Measurements from ENCODE around the gene KAZALD1. TPM values are rescaled to one million over a fixed set of nuclear protein-coding genes. Genes with fewer than 3 reads are reported as not detected.

The KAZALD1 gene
- polyA plus RNA-seq, 3 donors, result 9.5 to 11.0 (median 10.0) TPM

DNA sequence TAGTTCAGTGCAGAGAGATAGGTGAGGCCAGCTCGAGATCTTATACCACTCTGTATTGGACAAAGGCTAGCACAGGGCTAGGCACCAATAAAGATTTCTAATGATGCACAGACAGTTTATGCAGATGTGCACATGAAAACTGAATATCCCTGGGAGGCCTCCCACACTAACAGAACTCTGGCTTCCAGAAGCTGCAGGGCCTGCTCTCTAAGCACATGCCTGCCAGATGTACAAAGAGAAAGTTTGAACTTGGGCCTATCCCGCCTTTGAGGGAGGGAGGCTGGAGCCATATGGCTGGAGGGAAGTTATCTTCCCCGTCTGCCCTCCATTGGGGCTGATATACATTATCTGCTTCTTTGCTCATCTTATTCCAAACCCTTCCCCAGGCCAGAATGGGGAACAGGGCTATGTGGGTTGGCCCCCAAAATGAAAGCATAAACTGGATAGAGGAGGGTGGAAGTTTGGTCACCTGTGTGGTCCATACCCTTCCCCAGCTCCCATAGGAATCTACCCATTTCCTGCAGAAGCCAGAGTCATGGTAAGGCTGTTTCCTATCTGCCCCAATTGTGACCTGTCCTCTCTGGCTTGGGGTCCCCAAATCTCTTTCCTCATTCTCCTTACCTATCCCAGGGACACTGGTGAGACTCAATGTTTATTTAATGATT lies 3.8 kb downstream of the KAZALD1 start:
- DNase-seq (ENCODE audit: low read depth in 3 of 3, low spot score in 2 of 3), result no peak

DNA sequence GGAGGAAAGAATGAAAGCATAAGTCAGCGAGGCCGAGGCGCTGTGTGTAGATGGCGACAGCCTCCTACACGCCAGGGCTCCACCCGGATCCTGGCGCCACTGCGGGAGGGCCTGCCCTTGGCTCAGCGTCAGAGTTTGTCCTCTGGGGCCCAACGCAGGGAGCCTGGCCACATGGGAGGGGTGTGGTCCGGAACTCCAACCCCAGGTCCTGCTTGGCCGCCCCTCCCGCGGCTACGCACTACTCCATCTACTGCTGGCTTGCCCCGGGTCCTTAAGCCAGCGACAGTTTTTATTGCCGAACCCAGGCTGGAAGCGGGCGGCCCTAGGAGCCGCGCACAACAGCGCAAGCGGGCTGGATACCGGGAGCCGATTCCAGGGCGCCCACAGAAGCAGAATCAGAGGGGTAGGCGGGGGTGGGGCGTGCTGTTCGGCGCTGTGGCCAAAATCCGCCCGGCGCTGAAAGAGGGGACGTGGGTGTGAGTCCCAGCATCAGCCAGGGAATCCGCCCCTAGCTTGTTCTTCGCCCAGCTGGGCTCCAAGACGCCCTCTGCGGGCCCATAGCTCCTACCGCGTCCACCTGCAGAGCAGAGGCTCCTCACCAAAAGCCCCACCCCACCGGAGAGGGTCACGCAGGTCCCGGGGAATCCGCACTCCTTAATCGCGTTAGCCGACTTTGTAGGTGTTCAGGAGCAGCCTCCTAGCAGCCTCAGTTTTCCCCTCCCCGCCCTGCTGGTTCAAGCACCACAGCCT lies 4.5 kb downstream of the KAZALD1 start:
- no peak for DNase-seq (ENCODE audit: low read depth in 3 of 3, low spot score in 2 of 3)

DNA sequence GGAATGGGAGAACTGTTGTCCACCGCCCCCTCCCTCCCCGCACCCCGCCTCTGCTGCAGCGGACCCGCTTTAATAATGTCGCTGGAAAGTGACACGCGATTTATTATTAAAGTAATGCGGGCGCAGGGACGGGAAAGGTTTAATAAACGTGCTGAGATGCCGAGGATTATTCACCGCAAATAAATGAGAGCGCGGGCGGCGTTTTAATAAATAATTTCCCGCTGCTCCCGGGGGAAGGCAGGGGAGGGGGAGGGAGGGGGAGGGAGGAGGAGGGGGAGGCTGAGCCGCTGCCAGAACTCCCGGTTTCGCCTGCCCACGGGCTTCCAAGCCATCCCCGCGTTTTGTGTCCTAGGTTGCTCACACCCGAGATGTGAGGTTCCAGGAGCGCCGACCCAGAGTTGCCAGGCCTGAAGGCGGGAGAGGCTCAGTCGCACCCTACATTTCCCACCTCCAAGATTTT lies 5.1 kb downstream of the KAZALD1 start:
- DNase-seq (ENCODE audit: low read depth in 3 of 3, low spot score in 2 of 3), result no peak

DNA sequence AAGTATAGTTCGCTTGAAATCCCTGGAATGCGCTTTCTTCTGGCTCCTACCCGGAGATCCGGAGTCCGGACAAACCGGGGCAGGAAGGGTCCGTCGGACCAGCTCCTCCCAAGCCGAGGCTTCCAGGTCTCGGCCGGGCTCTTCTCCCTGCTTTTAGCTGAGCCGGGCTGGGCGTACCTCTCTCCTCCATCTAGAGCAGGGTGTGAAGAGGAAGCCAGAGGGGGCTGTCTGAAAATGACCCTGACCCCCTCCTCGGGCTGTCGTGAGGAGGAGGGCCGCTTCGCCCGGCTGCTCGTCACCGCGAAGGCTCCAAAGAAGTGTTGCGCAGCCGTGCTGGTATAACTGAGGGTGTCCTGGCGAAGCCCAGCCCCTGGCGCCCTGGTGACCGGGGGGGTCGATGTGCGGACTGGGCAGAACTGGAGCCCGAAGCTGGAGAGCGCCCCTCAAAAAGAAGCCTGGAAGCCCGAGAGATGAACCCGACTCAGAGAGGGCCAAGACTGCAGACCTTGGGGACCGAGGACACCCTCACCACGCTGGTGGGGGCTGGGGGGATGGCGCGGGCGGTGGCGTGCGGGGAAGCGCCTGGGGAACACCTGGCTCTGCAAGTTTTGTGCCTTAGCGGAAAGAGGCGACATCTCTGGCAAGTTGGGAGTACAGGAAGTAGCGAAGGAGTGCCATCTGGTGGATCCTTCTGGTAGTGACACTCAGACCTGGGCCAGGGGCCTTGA lies 5.7 kb downstream of the KAZALD1 start:
- no peak for DNase-seq (ENCODE audit: low read depth in 3 of 3, low spot score in 2 of 3)

DNA sequence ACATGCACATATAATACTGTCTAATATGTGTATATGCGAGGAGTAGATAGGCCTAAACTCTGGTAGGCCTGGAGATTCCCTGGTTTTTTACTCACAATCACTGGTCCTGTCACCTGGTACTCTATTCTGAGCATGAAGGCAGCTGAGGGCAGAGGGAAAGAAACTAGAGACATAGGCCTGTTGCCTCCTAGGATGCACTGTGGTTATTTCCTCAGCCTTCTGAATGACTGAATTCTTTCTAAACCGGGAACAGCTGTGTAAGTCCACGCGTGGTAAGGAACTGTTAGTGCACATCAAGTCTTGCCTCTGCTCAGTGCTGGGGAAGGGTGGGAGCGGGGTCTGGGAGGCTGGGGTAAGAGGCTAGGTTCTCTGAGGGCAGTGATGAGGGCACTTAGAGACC lies 7.7 kb downstream of the KAZALD1 start:
- DNase-seq (ENCODE audit: low read depth in 3 of 3, low spot score in 2 of 3), result no peak

DNA sequence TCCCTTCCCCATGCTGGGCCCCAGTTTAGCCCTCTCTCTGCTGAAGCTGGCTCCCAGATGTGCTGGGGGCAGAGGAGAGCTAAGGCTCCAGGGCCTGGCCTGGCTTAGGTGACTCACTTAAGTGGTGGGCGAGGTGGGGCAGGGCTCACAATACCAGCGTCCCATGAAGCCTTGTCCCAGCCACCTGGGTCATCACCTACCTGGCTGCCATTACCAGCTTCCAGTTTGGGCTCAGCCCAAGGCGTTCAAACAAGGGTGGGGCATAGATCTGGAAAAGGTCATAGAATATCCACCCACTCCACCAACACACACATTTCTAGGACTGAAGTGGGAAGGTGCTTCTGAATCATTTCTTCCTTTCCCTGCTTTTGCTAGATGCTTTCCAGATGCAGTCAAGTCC lies 8.3 kb downstream of the KAZALD1 start:
- no peak for DNase-seq (ENCODE audit: low read depth in 3 of 3, low spot score in 2 of 3)

DNA sequence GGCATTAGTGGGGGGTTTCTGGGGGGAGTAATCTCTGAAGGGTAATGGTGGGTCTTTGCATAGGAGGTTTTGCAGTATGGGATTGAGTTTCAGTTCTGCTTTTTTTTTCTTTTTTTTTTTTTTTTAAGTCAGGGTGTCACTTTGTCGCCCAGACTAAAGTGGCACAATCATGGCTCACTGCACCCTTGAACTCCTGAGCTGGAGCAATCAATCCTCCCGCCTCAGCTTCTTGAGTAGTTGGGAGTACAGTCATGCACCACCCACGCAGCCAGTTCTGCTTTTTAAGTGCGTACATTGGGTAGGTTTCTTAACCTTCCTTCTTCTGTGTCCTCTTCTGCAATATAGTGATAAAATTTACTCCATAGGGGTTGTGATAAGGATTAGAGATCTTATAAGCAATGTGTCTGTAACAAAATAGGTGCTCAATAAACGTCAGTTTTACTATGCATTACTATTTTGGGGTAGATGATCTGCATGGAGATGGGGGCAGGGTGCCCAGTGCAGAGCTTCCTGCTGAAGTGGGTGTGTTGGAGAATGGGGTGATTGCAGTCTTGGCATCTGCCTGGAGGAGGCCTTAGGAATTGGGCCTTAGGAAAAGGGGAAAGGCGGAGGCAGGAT lies 9.6 kb downstream of the KAZALD1 start:
- DNase-seq (ENCODE audit: low read depth in 3 of 3, low spot score in 2 of 3), result no peak

DNA sequence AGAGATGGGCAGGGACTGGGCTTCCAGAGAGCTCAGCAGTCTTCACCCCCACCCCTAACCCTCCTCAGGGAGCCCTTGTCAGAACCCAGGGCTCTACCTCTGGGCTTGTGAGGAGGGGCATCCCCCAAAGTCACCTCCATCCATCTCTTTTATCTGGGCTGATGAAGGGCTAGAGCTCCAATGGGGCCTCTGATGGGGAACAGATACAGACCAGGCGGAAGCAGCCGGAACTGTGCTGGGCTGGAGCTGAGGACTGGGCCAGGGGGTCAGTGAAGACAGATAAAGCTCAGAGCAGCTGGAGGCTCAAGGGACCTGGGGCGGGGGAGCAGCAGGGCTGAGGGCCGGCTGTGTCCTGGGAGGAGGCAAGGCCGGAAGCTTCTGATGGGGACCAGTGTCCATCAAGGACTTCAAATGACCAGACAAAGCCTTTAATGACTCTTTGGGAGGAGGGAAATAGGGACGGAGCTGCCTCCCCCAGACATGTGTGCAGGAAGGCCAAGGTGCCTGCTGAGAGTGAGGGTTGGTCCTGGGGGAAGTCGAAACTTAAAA lies 10.2 kb downstream of the KAZALD1 start:
- DNase-seq (ENCODE audit: low read depth in 3 of 3, low spot score in 2 of 3), result no peak

DNA sequence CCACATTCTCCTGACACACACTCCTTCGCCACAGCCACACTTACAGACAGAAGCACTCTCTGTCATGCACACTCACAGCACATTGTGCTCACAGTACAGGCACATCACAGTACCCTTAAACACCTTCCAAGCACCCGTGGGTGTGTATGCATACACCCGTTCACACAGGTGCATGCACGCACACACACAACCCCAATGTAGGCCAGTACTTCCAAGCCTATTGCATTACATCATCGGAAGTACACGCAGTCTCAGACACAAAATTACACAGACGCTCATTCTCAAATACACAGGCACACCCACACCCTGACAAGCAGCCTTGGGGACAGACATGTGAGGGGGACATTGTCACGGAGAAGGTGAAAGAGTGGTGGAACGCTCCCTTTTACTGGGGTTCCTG lies 11.1 kb downstream of the KAZALD1 start:
- no peak for DNase-seq (ENCODE audit: low read depth in 3 of 3, low spot score in 2 of 3)

DNA sequence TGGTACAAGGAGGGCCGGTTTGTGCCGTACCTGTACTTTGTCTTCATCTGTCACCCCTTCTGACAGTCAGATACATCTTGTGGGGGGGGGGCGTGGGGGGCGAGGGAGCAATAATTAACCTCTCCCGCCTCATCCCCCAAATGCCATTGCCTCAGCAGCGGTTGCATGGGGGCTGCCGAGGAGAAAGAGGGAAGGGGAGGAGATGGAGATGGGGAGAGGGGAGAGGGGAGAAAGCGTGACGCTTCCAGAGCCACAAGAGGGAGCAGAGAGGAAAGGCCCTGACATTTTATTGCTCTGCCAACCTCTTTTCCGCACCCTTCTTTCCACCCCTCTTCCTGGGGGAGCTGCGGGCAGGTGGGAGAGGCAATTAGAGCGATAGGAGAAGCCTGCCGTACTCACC lies 11.8 kb downstream of the KAZALD1 start:
- no peak for DNase-seq (ENCODE audit: low read depth in 3 of 3, low spot score in 2 of 3)

DNA sequence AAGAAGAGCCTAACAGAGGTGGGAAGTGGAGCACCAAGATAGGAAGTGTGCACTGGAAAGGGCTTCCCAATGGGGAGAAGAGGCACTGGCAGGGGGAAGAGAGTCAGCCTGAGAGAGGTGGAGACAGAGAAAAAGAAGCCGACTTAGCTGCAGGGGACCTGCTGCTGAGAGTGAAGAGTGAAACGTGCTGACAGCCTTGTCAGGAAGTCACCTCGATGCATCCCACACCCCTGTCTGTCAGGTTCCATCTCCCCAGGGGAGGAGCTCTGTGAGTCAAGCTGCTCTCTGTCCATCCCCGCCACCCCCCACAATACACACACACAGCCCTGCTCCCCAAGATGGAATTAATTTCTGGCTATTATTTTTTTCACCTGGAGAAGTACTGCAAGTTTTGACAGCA lies 14.0 kb downstream of the KAZALD1 start:
- DNase-seq (ENCODE audit: low read depth in 3 of 3, low spot score in 2 of 3), result no peak

DNA sequence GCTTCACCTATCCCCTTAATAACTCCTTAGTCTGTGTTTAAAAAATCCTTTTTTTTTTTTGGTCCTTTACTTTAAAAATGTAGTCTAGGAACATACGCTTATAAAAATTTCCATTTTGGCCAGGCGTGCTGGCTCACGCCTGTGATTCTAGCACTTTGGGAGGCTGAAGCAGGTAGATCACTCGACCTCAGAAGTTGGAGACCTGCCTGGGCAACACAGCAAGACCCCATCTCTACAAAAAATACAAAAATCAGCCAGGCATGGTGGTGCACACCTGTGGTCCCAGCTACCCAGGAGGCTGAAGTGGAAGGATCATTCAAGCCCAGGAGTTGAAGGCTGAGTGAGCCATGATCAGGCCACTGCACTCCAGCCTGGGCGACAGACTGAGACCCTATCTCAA lies 14.8 kb downstream of the KAZALD1 start:
- no peak for DNase-seq (ENCODE audit: low read depth in 3 of 3, low spot score in 2 of 3)

DNA sequence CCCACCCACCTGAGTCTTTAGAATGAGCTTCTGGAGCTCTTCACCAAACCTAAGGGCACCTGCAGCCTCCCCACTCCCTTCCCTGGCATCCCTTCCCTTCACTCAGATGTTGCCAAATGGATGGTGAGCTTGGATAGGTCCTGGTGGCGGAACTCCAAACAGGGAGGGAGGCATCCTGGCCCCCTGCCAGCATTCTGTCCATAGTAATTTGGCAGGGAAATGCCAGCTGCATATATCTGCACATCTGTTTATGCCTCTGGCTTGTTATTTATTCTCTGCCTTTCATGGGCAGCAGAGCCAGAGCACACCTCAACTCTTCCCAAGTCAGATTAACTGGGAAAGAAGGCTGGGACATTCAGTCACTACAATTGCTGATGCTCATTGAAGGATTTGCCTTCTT lies 18.1 kb downstream of the KAZALD1 start:
- DNase-seq (ENCODE audit: low read depth in 3 of 3, low spot score in 2 of 3), result no peak

DNA sequence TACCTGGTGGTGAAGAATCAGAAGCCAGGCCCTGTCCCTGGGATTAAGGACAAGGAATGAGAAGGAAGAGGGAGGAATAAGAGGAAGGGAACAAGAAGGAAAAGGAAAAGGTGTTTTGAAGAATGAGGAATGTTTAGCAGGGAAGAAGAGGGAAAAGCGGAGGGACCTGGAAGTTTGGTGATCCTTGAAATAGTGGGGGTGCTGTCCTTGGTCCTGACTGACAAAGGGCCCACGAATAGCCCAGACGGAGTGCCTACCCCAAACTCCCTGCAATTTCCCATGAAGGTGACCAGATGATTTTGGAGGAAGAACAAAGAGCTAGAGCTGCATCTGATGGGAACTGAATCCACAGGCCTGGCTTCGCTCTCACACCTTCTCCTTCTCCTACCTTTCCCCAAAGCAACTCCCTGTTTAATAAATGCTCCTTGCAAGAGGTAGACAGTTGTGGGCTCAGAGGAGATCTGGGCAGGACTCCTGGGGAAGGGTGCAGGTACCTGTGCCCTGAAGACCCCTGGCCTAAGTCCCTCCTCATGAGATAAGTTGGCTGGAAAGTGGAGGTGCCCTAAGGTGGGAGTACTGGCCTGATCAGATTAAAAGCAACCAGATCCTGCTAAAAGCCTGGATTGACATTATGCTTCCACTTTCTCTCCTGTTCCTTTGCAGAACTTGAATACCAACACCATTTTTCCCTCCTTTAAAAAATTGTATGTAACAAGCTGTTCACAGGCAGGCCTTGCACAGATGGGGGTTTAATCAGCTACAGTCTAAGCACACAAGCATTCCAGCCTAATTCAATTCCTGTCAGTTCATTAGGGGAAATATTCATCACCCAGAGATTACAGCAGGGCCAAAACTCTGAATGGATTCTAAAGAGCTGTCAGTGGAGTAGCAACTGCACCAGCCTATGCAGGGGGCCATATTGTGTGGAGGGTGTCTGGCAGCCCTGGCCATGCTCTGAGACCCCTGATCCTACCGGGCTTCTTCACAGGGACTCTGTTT lies 19.4 kb downstream of the KAZALD1 start:
- DNase-seq (ENCODE audit: low read depth in 3 of 3, low spot score in 2 of 3), result no peak

DNA sequence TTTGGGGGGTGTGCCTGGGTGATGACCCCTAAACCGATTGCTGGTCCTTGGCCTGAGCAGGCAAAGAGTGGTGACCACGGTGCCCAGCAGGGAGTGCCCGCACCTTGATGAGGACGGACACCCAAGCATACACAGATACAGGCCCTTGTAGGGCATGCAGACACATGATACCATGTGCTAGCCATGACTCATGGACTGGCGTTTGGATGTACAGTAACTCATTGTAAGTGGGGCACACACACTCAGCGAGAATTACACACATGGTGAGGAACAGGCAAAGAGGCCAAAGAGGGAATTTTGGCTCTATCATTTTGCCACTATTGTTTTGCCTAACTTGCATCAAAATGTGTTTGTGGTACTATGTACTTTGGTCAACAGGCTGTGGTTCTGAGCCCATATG lies 24.1 kb downstream of the KAZALD1 start:
- no peak for DNase-seq (ENCODE audit: low read depth in 3 of 3, low spot score in 2 of 3)

DNA sequence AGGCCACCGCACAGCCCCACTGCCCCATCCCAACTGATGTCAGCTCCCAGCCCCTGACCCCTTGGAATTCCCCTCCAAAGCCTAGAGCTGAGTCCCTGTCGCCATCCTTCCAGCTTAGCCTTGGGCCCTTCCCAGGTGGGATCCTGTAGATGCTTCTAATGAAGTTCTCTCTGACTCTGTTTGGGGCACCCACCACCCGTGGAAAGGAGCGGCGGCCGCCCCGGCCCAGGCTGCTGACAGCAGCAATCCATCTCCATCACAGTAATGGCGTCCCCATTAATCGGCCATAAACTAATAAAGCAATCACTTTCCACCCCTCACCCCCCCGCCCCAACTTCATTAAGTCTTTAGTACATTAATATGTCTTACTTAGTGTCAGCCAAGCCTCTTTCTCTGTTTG lies 25.6 kb downstream of the KAZALD1 start:
- no peak for DNase-seq (ENCODE audit: low read depth in 3 of 3, low spot score in 2 of 3)

DNA sequence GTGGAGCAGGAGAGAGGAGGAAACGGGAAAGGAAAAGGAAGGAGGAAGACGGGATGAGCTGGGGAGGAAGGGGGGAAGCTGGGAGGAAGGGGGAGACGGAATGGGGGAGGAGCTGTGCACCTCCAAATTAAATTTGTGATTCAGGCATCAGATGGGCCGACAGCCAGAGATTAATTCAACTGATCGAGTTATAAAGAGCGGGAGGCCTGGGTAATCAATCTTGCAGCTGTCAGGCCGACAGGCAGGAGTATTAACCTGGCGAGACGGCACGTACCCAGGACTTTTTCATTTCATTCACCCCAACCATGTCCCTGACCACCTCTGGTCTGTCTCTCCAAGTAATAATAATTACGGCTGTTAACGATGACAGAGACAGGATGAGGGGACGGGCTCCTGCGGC lies 26.2 kb downstream of the KAZALD1 start:
- no peak for DNase-seq (ENCODE audit: low read depth in 3 of 3, low spot score in 2 of 3)

DNA sequence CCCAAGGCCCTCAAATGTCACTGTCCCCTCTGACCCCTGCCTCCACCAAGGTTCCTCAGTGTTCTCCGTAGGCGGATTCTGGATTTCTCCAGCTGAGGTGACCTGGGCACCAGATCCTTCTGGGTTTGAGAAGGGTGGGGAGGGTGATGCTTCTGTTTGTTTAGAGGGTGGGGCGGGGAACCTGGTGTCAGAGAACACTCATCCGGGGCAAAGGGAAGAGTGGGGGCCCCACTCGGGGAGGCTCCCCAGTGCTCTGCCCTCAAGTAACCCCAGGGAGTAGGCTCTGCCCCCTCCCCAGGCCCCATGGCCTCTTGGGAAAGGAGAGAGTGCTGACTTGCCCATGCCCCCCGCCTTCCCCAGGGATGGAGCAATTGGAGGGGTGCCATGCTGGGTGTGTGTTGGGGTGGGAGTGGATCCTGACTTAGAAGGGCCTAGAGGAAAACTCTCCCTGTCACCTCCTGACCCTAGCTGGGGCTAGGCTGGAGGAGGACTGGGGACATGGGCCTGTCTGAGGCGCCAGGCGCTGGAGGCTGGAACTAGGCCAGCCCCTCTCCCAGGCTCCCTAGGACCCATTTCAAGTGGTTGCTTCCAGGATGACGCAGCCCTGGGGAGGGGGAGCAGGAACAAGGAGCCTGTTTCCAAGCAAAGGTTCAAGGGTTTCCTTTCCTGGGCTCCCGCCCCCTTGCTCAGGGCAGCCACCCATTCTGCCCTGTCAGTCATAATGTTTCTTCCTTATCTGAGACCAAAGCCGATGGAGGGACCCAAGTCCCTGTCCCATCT lies 27.9 kb downstream of the KAZALD1 start:
- no peak for DNase-seq (ENCODE audit: low read depth in 3 of 3, low spot score in 2 of 3)

DNA sequence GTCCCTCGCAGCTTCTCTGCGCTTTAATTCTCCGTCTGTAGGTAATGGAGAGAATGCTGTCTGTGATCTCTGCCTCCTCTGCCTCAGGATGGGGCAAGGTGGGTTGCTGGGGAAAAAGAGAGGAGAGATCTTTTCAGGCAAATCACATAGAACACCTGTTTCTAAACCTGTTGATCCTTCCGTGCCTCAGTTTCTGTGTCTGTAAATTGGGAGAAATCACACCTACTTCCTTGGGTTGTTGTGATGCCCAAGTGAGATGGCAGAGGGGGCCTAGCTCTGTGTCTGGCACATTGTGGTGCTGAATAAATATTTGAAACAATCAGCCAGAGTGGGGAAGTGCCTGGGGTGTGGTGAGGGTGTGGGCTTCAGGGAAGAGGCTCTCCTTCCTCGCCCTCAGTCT lies 28.8 kb downstream of the KAZALD1 start:
- no peak for DNase-seq (ENCODE audit: low read depth in 3 of 3, low spot score in 2 of 3)
